A673 (cell line): ENCODE measurements around the gene DNAI2. TPM values are rescaled to one million over a fixed set of nuclear protein-coding genes. Genes with fewer than 3 reads are reported as not detected.

Experiments used
- BruUV-seq: library from RNA; stranded (reverse); fragments of 400-500 nt; replicated peaks from 2 replicates; lab custom pipeline; 2021; lab: Mats Ljungman, UMichigan
- CTCF ChIA-PET: fragments of 300-600 bp; sonication (Branson Sonifier 250); formaldehyde crosslinking; loops from one replicate; lab custom pipeline; 2022; ENCODE audit warnings: antibody characterized with exemption; lab: Charles Lee
- POLR2A ChIA-PET: fragments of 300-600 bp; sonication (Branson Sonifier 250); formaldehyde crosslinking; loops from one replicate; lab custom pipeline; 2022; ENCODE audit warnings: antibody characterized with exemption; ENCODE audit not compliant: low non-redundant PET; lab: Charles Lee
- DNase-seq: peaks from one replicate; pipeline ENCODE4 v3.0.0-alpha.2; 2015; ENCODE audit warnings: low spot score
- H3K27ac ChIP-seq: fragments of 200-600 bp; sonication (generic); 2 replicates; pipeline ENCODE4 v1.5.1; 2016; ENCODE audit warnings: mixed run types, low read depth, mild to moderate bottlenecking, mixed read lengths, antibody characterized with exemption, low read length; ENCODE audit not compliant: poor library complexity, severe bottlenecking
- H3K27me3 ChIP-seq: fragments of 200-600 bp; sonication (generic); replicated peaks from 2 replicates; pipeline ENCODE4 v1.6.1; 2017; ENCODE audit warnings: mixed run types, low read depth, mild to moderate bottlenecking, mixed read lengths, antibody characterized with exemption, low read length; ENCODE audit not compliant: insufficient read depth, poor library complexity
- H3K36me3 ChIP-seq: fragments of 200-600 bp; sonication (generic); 2 replicates; pipeline ENCODE4 v1.6.1; 2016; ENCODE audit warnings: mixed run types, mild to moderate bottlenecking, mixed read lengths, antibody characterized with exemption, low read length; ENCODE audit not compliant: insufficient read depth, poor library complexity, severe bottlenecking
- H3K4me1 ChIP-seq: fragments of 200-600 bp; sonication (generic); 2 replicates; pipeline ENCODE4 v1.6.1; 2017; ENCODE audit warnings: mixed run types, mild to moderate bottlenecking, mixed read lengths, antibody characterized with exemption, low read length; ENCODE audit not compliant: insufficient read depth, poor library complexity, severe bottlenecking
- H3K4me3 ChIP-seq: fragments of 200-600 bp; sonication (generic); 2 replicates; pipeline ENCODE4 v1.5.1; 2016; ENCODE audit warnings: low read depth, mixed run types, mild to moderate bottlenecking, mixed read lengths, low read length; ENCODE audit not compliant: poor library complexity, severe bottlenecking
- H3K9me3 ChIP-seq: fragments of 200-600 bp; sonication (generic); 2 replicates; pipeline ENCODE4 v1.6.1; 2016; ENCODE audit warnings: mixed run types, low read depth, mild to moderate bottlenecking, mixed read lengths, antibody characterized with exemption, low read length; ENCODE audit not compliant: poor library complexity, severe bottlenecking
- EZH2 ChIP-seq: fragments of 200-600 bp; sonication (generic); IDR thresholded peaks from 2 replicates; pipeline ENCODE4 v1.6.1; 2017; ENCODE audit warnings: borderline replicate concordance, low read depth, mild to moderate bottlenecking, mixed read lengths, antibody characterized with exemption, low read length; ENCODE audit not compliant: poor library complexity, severe bottlenecking
- intact Hi-C: fragments of 100-400 bp; cut with micrococcal nuclease; formaldehyde crosslinking; loops from one replicate; pipeline ENCODE4 v1.10.0; 2022; ENCODE audit not compliant: unreplicated experiment
- total RNA-seq: library from RNA; stranded (reverse); gene quantifications from 2 replicates; pipeline ENCODE4 v1.2.3, GENCODE V29; 2021
- TF ChIP-seq, protein P1 (sequence below): fragments of 300-800, 200-600 bp; sonication (generic); conservative IDR thresholded peaks from 2 replicates; pipeline ENCODE4 v1.5.1; 2017; ENCODE audit warnings: low read depth, mild to moderate bottlenecking, antibody characterized with exemption, low read length, moderate library complexity, mixed read lengths

The DNAI2 gene
- total RNA-seq, 1 experiment from 2014 or later: not detected

DNA sequence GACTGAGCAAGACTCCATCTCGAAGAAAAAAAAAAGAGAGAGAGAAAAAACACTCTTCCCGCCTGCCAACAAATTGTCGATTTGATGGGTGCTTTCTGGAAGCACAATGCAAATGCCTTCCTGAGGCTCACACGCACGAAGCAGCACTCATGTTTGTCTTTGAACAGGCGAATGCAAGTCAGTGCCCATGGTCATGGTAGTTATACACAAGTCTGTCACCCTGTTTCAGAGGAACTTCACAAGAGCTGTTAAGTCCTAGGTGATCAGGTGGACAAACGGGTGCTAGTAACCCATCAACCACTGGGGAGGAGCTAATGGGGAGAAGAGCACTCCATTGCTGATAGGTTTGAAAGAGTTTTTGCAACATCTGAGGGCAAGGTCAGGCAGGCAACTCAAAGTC, 6.5 kb upstream of the DNAI2 start:
- no peaks in the 10 kb centered on the region for H3K9me3 ChIP-seq
- H3K36me3 ChIP-seq: no peaks in the 10 kb centered on the region
- ChIA-PET POLR2A (no interaction called here), CTCF (no interaction called here)
- TF ChIP-seq, protein P1, sequence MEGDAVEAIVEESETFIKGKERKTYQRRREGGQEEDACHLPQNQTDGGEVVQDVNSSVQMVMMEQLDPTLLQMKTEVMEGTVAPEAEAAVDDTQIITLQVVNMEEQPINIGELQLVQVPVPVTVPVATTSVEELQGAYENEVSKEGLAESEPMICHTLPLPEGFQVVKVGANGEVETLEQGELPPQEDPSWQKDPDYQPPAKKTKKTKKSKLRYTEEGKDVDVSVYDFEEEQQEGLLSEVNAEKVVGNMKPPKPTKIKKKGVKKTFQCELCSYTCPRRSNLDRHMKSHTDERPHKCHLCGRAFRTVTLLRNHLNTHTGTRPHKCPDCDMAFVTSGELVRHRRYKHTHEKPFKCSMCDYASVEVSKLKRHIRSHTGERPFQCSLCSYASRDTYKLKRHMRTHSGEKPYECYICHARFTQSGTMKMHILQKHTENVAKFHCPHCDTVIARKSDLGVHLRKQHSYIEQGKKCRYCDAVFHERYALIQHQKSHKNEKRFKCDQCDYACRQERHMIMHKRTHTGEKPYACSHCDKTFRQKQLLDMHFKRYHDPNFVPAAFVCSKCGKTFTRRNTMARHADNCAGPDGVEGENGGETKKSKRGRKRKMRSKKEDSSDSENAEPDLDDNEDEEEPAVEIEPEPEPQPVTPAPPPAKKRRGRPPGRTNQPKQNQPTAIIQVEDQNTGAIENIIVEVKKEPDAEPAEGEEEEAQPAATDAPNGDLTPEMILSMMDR: no peak
- no peak for TF ChIP-seq EZH2
- no peaks in the 10 kb centered on the region for H3K27me3 ChIP-seq
- H3K4me1 ChIP-seq: no peaks in the 10 kb centered on the region
- intact Hi-C loops: no loop called here
- no peak for DNase-seq
- no TSS peak for BruUV-seq
- no peak overlapping the region for H3K27ac ChIP-seq
- no peak overlapping the region for H3K4me3 ChIP-seq

DNA sequence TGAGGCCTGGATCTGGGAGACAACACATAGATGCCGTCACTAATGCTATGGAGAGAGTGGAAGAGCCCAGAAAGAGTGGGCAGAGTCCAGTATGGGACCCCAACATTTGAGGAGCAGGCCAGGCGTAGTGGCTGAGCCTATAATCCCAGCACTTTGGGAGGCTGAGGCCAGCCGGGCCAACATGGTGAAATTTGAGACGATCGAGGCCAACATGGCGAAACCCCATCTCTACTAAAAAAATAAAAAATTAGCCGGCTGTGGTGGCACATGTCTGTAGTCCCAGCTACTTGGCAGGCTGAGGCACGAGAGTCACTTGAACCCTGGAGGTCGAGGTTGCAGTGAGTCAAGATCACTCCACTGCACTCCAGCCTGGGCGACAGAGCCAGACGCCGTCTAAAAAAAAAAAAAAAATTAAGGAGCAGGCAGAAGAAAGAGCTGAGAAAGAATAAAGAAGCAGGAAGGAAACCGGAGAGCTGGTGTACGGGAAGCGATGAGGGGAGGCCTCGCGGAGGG, 6.0 kb upstream of the DNAI2 start:
- Histone ChIP-seq H3K27ac (no peak overlapping the region), H3K9me3 (no peaks in the 10 kb centered on the region), H3K36me3 (no peaks in the 10 kb centered on the region), H3K4me1 (no peaks in the 10 kb centered on the region), H3K27me3 (no peaks in the 10 kb centered on the region), H3K4me3 (no peak overlapping the region)
- CTCF ChIA-PET: interaction anchor here (0.6 kb wide), 1 partner anchor 1146 kb away, joined by 3 read pairs; no protein-coding TSS in a partner anchor
- intact Hi-C loops: no loop called here
- POLR2A ChIA-PET: no interaction called here
- no TSS peak for BruUV-seq
- TF ChIP-seq, protein P1: no peak
- TF ChIP-seq EZH2: no peak
- DNase-seq: no peak

DNA sequence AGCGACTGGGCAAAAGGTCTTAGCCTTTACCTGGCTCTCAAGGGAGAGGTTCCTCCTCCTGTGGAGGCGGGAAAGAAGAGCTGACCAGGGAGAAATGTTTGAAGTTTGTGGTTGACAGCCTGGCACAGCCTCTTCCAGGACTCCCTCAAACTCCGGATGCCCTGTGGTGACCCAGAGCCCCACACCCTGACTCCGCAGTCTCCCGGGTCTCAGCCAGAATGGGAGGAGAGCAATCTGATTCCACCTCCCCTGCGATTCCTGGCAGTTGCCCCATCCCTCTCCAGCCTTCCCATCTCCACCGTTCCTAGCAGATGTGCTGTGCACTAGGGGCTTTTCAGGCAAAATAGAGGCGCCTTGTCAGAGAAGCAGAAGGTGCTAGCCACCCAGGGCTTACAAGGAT, 5.5 kb upstream of the DNAI2 start:
- Histone ChIP-seq H3K4me1 (no peaks in the 10 kb centered on the region), H3K4me3 (no peak overlapping the region), H3K36me3 (no peaks in the 10 kb centered on the region), H3K9me3 (no peaks in the 10 kb centered on the region), H3K27ac (no peak overlapping the region), H3K27me3 (no peaks in the 10 kb centered on the region)
- CTCF ChIA-PET: interaction anchor here (0.6 kb wide), 1 partner anchor 1146 kb away, joined by 3 read pairs; no protein-coding TSS in a partner anchor
- BruUV-seq: no TSS peak
- no peak for TF ChIP-seq EZH2
- TF ChIP-seq, protein P1: no peak
- intact Hi-C loops: no loop called here
- POLR2A ChIA-PET: no interaction called here
- DNase-seq: no peak
